SK-N-SH (cell line): ENCODE results near the gene BAAT. TPM values are rescaled to one million over a fixed set of nuclear protein-coding genes. Genes with fewer than 3 reads are reported as not detected.

Experiments
- CTCF ChIA-PET: fragments of 300-600, 350-600 bp; formaldehyde crosslinking; extraction: SDS; loops from one replicate; lab custom pipeline; 2021; lab: Yijun Ruan, JAX
- POLR2A ChIA-PET: fragments of 350-600 bp; sonication (Branson Sonifier 250); formaldehyde crosslinking; extraction: SDS; loops from one replicate; lab custom pipeline; 2020; ENCODE audit warnings: antibody characterized with exemption, inconsistent platforms; lab: Yijun Ruan, JAX
- DNase-seq: peaks from one replicate; pipeline ENCODE4 v3.0.0; 2012
- H2AFZ ChIP-seq: fragments of 200-600 bp; sonication (generic); 2 replicates; pipeline ENCODE4 v1.8.1; 2016; ENCODE audit warnings: antibody characterized with exemption, mild to moderate bottlenecking, low read depth
- H3F3A ChIP-seq: fragments of 200-600 bp; sonication (generic); replicated peaks from 2 replicates; pipeline ENCODE3; 2016; ENCODE audit warnings: antibody characterized with exemption, mild to moderate bottlenecking; ENCODE audit not compliant: insufficient read depth
- H3K27ac ChIP-seq, 2 experiments: fragments of 200-500 bp in 1 of 2; fragments of 200-600 bp in 1 of 2; sonication (Bioruptor generic) in 1 of 2; sonication (generic), shearing (Covaris generic) in 1 of 2; 2 replicates each; pipeline versions ENCODE4 v1.5.1 to v1.6.1; 2014 to 2016; ENCODE audit warnings: low read depth in 2 of 2, inconsistent platforms in 1 of 2, low read length in 1 of 2, mild to moderate bottlenecking in 1 of 2, mixed read lengths in 1 of 2
- H3K27me3 ChIP-seq: fragments of 200-600 bp; sonication (generic), shearing (Covaris generic); 2 replicates; pipeline ENCODE4 v1.6.1; 2016; ENCODE audit warnings: mixed run types; ENCODE audit not compliant: insufficient read depth
- H3K36me3 ChIP-seq, 2 experiments: fragments of 200-500 bp in 1 of 2; fragments of 200-600 bp in 1 of 2; sonication (Bioruptor generic) in 1 of 2; sonication (generic) in 1 of 2; replicated peaks in 1 of 2; 2 replicates each; pipeline versions ENCODE3 to v1.5.1; 2014 to 2016; ENCODE audit warnings: low read length in 1 of 2, mild to moderate bottlenecking in 1 of 2; ENCODE audit not compliant: insufficient read depth in 2 of 2, control insufficient read depth in 1 of 2
- H3K4me1 ChIP-seq, 2 experiments: fragments of 200-500 bp in 1 of 2; fragments of 200-600 bp in 1 of 2; sonication (Bioruptor generic) in 1 of 2; sonication (generic), shearing (Covaris generic) in 1 of 2; 2 replicates each; pipeline versions ENCODE4 v1.5.1 to v1.6.1; 2014 to 2016; ENCODE audit warnings: low read depth in 1 of 2, low read length in 1 of 2, mixed run types in 1 of 2; ENCODE audit not compliant: insufficient read depth in 2 of 2, control insufficient read depth in 1 of 2
- H3K4me2 ChIP-seq: fragments of 200-600 bp; sonication (generic), shearing (Covaris generic); 2 replicates; pipeline ENCODE4 v1.6.1; 2017; ENCODE audit warnings: mixed run types
- H3K4me3 ChIP-seq, 2 experiments: fragments of 200-500 bp in 1 of 2; fragments of 200-600 bp in 1 of 2; sonication (Bioruptor generic) in 1 of 2; sonication (generic), shearing (Covaris generic) in 1 of 2; 2 replicates each; pipeline versions ENCODE4 v1.5.1 to v1.8.1; 2014 to 2016; ENCODE audit warnings: low read depth in 2 of 2, inconsistent platforms in 1 of 2, low read length in 1 of 2, mild to moderate bottlenecking in 1 of 2, mixed read lengths in 1 of 2, moderate library complexity in 1 of 2
- H3K79me2 ChIP-seq: fragments of 200-600 bp; sonication (generic); 2 replicates; pipeline ENCODE4 v1.8.1; 2017; ENCODE audit warnings: mild to moderate bottlenecking; ENCODE audit not compliant: insufficient read depth
- H3K9ac ChIP-seq: fragments of 200-600 bp; sonication (generic); 2 replicates; pipeline ENCODE4 v1.6.1; 2017; ENCODE audit warnings: mixed run types
- H3K9me2 ChIP-seq: fragments of 200-600 bp; sonication (generic); 2 replicates; pipeline ENCODE4 v1.6.1; 2017; ENCODE audit warnings: mixed run types
- H3K9me3 ChIP-seq: fragments of 200-600 bp; sonication (generic); 2 replicates; pipeline ENCODE4 v1.6.1; 2017; ENCODE audit warnings: mixed run types, mild to moderate bottlenecking, moderate library complexity
- H4K20me1 ChIP-seq: fragments of 200-600 bp; sonication (generic); 2 replicates; pipeline ENCODE4 v1.6.1; 2017; ENCODE audit warnings: mild to moderate bottlenecking, mixed run types; ENCODE audit not compliant: insufficient read depth
- ELF1 ChIP-seq: IDR thresholded peaks from 2 replicates; pipeline ENCODE4 v1.4.0; 2012
- EP300 ChIP-seq, 2 experiments: IDR thresholded peaks; 2 replicates each; pipeline versions ENCODE4 v1.4.0 to v1.6.1; 2012; ENCODE audit warnings: borderline replicate concordance in 1 of 2, low read depth in 1 of 2, low read length in 1 of 2
- EZH2phosphoT487 ChIP-seq: fragments of 200-600 bp; sonication (generic); IDR thresholded peaks from 2 replicates; pipeline ENCODE4 v1.6.1; 2017; ENCODE audit warnings: low read depth, mixed run types, mild to moderate bottlenecking, antibody characterized with exemption, moderate library complexity, borderline replicate concordance
- FOXJ3 ChIP-seq: sonication (generic); formaldehyde crosslinking; IDR thresholded peaks from 2 replicates; pipeline ENCODE4 v1.5.1; 2020; ENCODE audit warnings: mild to moderate bottlenecking, missing genetic modification reagents
- GABPA ChIP-seq: IDR thresholded peaks from 2 replicates; pipeline ENCODE4 v1.4.0; 2012; ENCODE audit warnings: low read depth, mild to moderate bottlenecking
- GATA2 ChIP-seq: sonication (generic); formaldehyde crosslinking; IDR thresholded peaks from 2 replicates; pipeline ENCODE4 v1.5.0; 2020; ENCODE audit warnings: mild to moderate bottlenecking, missing genetic modification reagents
- MXI1 ChIP-seq: IDR thresholded peaks from 2 replicates; pipeline ENCODE4 v1.6.1; 2012; ENCODE audit warnings: mild to moderate bottlenecking, low read depth, low read length, improper control_type of control experiment
- RFX5 ChIP-seq: IDR thresholded peaks from 2 replicates; pipeline ENCODE4 v1.6.1; 2012; ENCODE audit warnings: mild to moderate bottlenecking, improper control_type of control experiment, low read length
- SIN3A ChIP-seq: IDR thresholded peaks from 2 replicates; pipeline ENCODE4 v1.6.1; 2012; ENCODE audit warnings: low read depth, mild to moderate bottlenecking, low read length, moderate library complexity, borderline replicate concordance
- TCF12 ChIP-seq: IDR thresholded peaks from 2 replicates; pipeline ENCODE4 v1.4.0; 2012
- WGBS: methylation state at CpG from one replicate; pipeline ENCODE4 v1.1.6; 2017; ENCODE audit warnings: low lambda C conversion rate; 5-methylcytosine and 5-hydroxymethylcytosine counted together
- polyA plus RNA-seq, 3 experiments: library from polyadenylated mRNA; depleted of rRNA; stranded (reverse); fragments of >200 nt; gene quantifications; 2 replicates each; pipeline ENCODE4 v1.2.3, GENCODE V29; 2012
- TF ChIP-seq, protein P1 (sequence below): IDR thresholded peaks from 2 replicates; pipeline ENCODE4 v1.4.0; 2012; ENCODE audit warnings: low read depth
- TF ChIP-seq, protein P2 (sequence below): fragments of 150-350 bp; IDR thresholded peaks from 2 replicates; pipeline ENCODE4 v1.6.1; 2016; ENCODE audit warnings: mild to moderate bottlenecking, low read depth, low read length
- TF ChIP-seq, protein P3 (sequence below): fragments of 150-350 bp; IDR thresholded peaks from 2 replicates; pipeline ENCODE4 v1.6.1; 2017; ENCODE audit warnings: antibody characterized with exemption, low read length, low read depth, borderline replicate concordance
- TF ChIP-seq, protein P4 (sequence below): fragments of 200-600 bp; sonication (generic); IDR thresholded peaks from 2 replicates; pipeline ENCODE4 v1.6.1; 2017; ENCODE audit warnings: antibody characterized with exemption, mild to moderate bottlenecking, moderate library complexity

BAAT gene
- polyA plus RNA-seq, 1 of the 3 experiments (the other 2 are of a cell fraction) = 0.02 TPM

DNA sequence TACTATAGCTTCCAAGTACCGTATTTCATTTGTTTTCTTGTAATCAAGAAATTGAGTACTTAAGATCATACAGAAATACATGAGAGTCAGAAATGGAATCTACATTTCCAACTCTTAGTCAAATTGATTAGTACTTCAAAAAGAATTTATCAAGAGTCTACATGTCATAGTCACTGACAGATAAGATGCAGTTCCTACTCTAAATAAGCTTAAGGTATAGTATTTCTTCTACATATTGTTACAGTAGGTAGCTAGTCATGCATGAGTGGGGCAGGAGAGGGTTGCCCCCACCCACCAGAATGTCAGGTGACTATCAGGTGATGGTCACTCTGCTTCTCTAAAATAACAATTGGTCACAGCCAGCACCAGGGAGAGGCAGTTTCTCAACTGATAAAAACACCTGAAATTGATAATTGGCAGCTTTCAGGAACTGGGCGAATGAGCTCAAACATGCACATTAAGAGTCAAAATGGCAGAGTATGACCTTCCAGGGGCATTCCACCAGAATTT is 2.9 kb downstream of the BAAT start:
- Histone ChIP-seq H3K9me3 (peaks cover 7% of the 10 kb centered on the region; the same call in 1 of the 2 replicates), H3F3A (peaks cover 7% of the 10 kb centered on the region), H3K27ac (no peak overlapping the region), H3K79me2 (no peaks in the 10 kb centered on the region), H3K4me3 (no peak overlapping the region), H3K9ac (no peak overlapping the region), H3K4me1 (peaks cover 0 to 3% of the 10 kb centered on the region in 2 experiments; a peak in 1 of 4 replicates), H3K27me3 (no peaks in the 10 kb centered on the region), H3K4me2 (no peak overlapping the region), H2AFZ (no peak overlapping the region), H3K9me2 (no peaks in the 10 kb centered on the region), H4K20me1 (no peaks in the 10 kb centered on the region), H3K36me3 (peaks cover 4 to 19% of the 10 kb centered on the region in 2 experiments)
- TF ChIP-seq FOXJ3 (CRISPR knock-in tag) (no peak), EP300 (IDR thresholded peaks at IDR 0.05; ENCODE audit: borderline replicate concordance in 1 of 2, low read depth in 1 of 2, low read length in 1 of 2) (no peak)
- TF ChIP-seq, protein P1, sequence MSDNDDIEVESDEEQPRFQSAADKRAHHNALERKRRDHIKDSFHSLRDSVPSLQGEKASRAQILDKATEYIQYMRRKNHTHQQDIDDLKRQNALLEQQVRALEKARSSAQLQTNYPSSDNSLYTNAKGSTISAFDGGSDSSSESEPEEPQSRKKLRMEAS = no peak
- TF ChIP-seq, protein P2, sequence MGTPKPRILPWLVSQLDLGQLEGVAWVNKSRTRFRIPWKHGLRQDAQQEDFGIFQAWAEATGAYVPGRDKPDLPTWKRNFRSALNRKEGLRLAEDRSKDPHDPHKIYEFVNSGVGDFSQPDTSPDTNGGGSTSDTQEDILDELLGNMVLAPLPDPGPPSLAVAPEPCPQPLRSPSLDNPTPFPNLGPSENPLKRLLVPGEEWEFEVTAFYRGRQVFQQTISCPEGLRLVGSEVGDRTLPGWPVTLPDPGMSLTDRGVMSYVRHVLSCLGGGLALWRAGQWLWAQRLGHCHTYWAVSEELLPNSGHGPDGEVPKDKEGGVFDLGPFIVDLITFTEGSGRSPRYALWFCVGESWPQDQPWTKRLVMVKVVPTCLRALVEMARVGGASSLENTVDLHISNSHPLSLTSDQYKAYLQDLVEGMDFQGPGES = no peak
- no peak for DNase-seq
- ChIA-PET CTCF (interaction anchor here (0.5 kb wide), 1 partner anchor 62 kb away, joined by 3 read pairs; no protein-coding TSS in a partner anchor), POLR2A (interaction anchor here (1.5 kb wide), 1 partner anchor 17 kb away, joined by 4 read pairs; the partner anchor contains the start of genes MRPL50 and ZNF189)
- 94% methylated on average over 2 of the region's 2 CpGs for WGBS

DNA sequence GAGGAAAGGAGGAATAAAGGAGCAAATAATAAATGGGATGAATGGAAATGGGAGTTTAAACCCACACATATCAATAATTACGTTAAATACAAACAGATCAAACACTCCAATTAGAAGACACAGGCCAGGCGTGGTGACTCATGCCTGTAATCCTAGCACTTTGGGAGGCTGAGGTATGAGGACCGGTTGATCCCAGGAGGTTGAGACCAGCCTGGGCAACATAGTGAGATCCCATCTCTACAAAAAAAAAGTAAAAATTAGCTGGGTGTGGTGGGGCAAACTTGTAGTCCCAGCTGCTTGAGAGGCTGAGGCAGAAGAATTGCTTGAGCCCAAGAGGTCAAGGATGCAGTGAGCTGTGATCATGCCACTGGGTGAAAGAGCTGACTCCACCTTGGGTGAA is 3.7 kb downstream of the BAAT start:
- Histone ChIP-seq H3K36me3 (peaks cover 0 to 12% of the 10 kb centered on the region in 2 experiments), H2AFZ (no peak overlapping the region), H3K9ac (no peak overlapping the region), H3K4me2 (no peak overlapping the region), H3F3A (peaks cover 14% of the 10 kb centered on the region), H4K20me1 (no peaks in the 10 kb centered on the region), H3K27ac (no peak overlapping the region), H3K9me3 (peaks cover 7% of the 10 kb centered on the region; the same call in 1 of the 2 replicates), H3K9me2 (no peaks in the 10 kb centered on the region), H3K4me3 (no peak overlapping the region), H3K27me3 (no peaks in the 10 kb centered on the region), H3K79me2 (no peaks in the 10 kb centered on the region), H3K4me1 (peaks cover 0 to 8% of the 10 kb centered on the region in 2 experiments; a peak in 2 of 4 replicates)
- TF ChIP-seq ELF1 (no peak), GATA2 (CRISPR knock-in tag) (no peak), RFX5 (no peak), GABPA (no peak), EP300 (IDR thresholded peaks at IDR 0.05; ENCODE audit: borderline replicate concordance in 1 of 2, low read depth in 1 of 2, low read length in 1 of 2) (no peak), EZH2phosphoT487 (no peak), MXI1 (no peak), TCF12 (no peak), SIN3A (no peak)
- TF ChIP-seq, protein P3, sequence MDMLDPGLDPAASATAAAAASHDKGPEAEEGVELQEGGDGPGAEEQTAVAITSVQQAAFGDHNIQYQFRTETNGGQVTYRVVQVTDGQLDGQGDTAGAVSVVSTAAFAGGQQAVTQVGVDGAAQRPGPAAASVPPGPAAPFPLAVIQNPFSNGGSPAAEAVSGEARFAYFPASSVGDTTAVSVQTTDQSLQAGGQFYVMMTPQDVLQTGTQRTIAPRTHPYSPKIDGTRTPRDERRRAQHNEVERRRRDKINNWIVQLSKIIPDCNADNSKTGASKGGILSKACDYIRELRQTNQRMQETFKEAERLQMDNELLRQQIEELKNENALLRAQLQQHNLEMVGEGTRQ = no peak
- TF ChIP-seq, protein P2 = no peak
- TF ChIP-seq, protein P4, sequence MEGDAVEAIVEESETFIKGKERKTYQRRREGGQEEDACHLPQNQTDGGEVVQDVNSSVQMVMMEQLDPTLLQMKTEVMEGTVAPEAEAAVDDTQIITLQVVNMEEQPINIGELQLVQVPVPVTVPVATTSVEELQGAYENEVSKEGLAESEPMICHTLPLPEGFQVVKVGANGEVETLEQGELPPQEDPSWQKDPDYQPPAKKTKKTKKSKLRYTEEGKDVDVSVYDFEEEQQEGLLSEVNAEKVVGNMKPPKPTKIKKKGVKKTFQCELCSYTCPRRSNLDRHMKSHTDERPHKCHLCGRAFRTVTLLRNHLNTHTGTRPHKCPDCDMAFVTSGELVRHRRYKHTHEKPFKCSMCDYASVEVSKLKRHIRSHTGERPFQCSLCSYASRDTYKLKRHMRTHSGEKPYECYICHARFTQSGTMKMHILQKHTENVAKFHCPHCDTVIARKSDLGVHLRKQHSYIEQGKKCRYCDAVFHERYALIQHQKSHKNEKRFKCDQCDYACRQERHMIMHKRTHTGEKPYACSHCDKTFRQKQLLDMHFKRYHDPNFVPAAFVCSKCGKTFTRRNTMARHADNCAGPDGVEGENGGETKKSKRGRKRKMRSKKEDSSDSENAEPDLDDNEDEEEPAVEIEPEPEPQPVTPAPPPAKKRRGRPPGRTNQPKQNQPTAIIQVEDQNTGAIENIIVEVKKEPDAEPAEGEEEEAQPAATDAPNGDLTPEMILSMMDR = no peak
- POLR2A ChIA-PET = no interaction called here
- CTCF ChIA-PET = interaction anchor here (1.6 to 1.8 kb wide), 2 partner anchors 7 to 68 kb away, joined by 4 to 5 read pairs; no protein-coding TSS in a partner anchor
- no peak for DNase-seq
- 89% methylated on average over 3 of the region's 3 CpGs for WGBS
